HL-60/S4 treated with phorbol 12-myristate 13-acetate at 8.2 ng/mL for 4 days and 3 days (cell line): ENCODE measurements around the gene NDUFAF2.
"Not testable (repeated sequence)": the region's sequence is repeated elsewhere in the genome, so short reads cannot be mapped to it uniquely, and the experiment has no call there.

Experiments used
- in situ Hi-C: fragments of 300-500 bp; cut with MboI; formaldehyde crosslinking; loops from 2 replicates; pipeline ENCODE4 v1.15.0; 2022; ENCODE audit warnings: low sequenced_read_pairs

NDUFAF2 gene

GRCh38 chr5:61047346-61047745 is 102.3 kb downstream of the NDUFAF2 start:
- in situ Hi-C loops: no loop called here

GRCh38 chr5:61048534-61048933 is 103.5 kb downstream of the NDUFAF2 start:
- in situ Hi-C loops: no loop called here

GRCh38 chr5:61050292-61050691 is 105.3 kb downstream of the NDUFAF2 start:
- in situ Hi-C loops: no loop called here

- in situ Hi-C loops: no loop called here
Observed at GRCh38 chr5:61051267-61051666, 106.3 kb downstream of the NDUFAF2 start.

- in situ Hi-C loops: no loop called here
Observed at GRCh38 chr5:61052882-61053281, 107.9 kb downstream of the NDUFAF2 start.

GRCh38 chr5:61053937-61054336 is 108.9 kb downstream of the NDUFAF2 start:
- in situ Hi-C loops: no loop called here

GRCh38 chr5:61055434-61056006 is 110.5 kb downstream of the NDUFAF2 start:
- in situ Hi-C loops: no loop called here

- in situ Hi-C loops: no loop called here
Observed at GRCh38 chr5:61059499-61059898, 114.5 kb downstream of the NDUFAF2 start.

- in situ Hi-C loops: no loop called here
Observed at GRCh38 chr5:61069150-61069549, 124.1 kb downstream of the NDUFAF2 start.

GRCh38 chr5:61071526-61071925 is 126.5 kb downstream of the NDUFAF2 start:
- in situ Hi-C loops: no loop called here

- in situ Hi-C loops: no loop called here
Observed at GRCh38 chr5:61076626-61077025, 131.6 kb downstream of the NDUFAF2 start.

- in situ Hi-C loops: no loop called here
Observed at GRCh38 chr5:61081741-61082140, 136.7 kb downstream of the NDUFAF2 start.

- in situ Hi-C loops: no loop called here
Observed at GRCh38 chr5:61082516-61083280, 137.7 kb downstream of the NDUFAF2 start.

- in situ Hi-C loops: no loop called here
Observed at GRCh38 chr5:61084658-61085057, 139.7 kb downstream of the NDUFAF2 start.

- in situ Hi-C loops: no loop called here
Observed at GRCh38 chr5:61085885-61086284, 140.9 kb downstream of the NDUFAF2 start.

GRCh38 chr5:61087921-61088320 is 142.9 kb downstream of the NDUFAF2 start:
- in situ Hi-C loops: no loop called here

- in situ Hi-C loops: no loop called here
Observed at GRCh38 chr5:61089351-61089750, 144.3 kb downstream of the NDUFAF2 start.

- in situ Hi-C loops: not testable (repeated sequence)
Observed at GRCh38 chr5:61093046-61093771, 148.2 kb downstream of the NDUFAF2 start.

- in situ Hi-C loops: no loop called here
Observed at GRCh38 chr5:61097465-61097864, 152.5 kb downstream of the NDUFAF2 start.

GRCh38 chr5:61098251-61098995 is 153.4 kb downstream of the NDUFAF2 start:
- in situ Hi-C loops: no loop called here

- in situ Hi-C loops: no loop called here
Observed at GRCh38 chr5:61100437-61100836, 155.4 kb downstream of the NDUFAF2 start.
